GM18511 (cell line): ENCODE measurements around the gene TACSTD2.
A peak's percentile ranks its signal among the peaks of the same experiment; 100 is the strongest.
"Not testable (repeated sequence)": the region's sequence is repeated elsewhere in the genome, so short reads cannot be mapped to it uniquely, and the experiment has no call there.

Experiments used
- ATAC-seq: cut with Tn5 transposase; IDR thresholded peaks from one replicate; pipeline ENCODE4 v1.9.1; 2021; ENCODE audit warnings: mild to moderate bottlenecking, moderate library complexity; ENCODE audit not compliant: unreplicated experiment

The TACSTD2 gene

DNA sequence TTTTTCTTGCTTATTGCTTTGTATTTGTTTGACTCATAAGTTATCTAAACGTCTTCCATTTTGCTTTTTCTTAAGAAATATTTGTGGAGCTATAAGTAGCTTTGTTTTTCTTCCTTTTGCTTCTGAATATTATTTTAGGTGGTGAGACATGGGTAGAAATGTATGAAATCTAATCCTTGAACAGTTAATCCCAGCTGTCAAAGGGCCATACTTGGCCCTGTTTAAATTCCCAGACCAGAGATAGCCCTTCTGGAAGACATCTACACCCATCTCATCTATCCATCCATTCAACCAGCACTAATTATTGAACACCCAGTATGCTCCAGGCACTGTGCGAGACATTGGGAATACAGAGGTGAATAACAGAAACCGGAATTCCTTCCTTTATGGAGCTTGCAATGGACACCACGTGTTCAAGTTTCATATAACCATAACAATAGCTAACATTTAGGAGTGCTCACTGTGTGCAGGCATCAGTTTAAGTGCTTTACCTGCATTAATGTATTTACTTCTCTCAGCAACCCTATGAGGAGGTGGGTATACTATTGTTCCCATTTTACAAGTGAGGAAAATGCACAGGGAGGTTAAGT lies 8.7 kb downstream of the TACSTD2 start:
- ATAC-seq: no peak

DNA sequence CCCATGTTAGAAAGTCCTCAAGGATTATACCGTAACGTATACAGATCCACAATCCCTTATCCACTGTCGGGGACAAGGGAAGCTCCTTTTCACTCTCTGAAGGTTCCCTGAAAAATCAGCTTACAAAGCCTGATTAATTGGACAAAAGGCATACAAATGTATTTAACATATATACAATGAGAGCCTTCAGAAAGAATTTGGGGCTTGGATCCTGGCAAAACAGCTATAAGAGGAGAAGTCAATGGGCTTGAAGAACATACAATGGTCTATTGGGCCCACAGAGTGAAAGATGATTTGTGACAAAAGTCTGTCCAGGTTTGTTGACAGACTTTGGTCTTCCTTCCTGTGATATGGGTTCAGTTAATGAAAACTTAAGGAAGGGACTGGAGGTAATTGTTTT lies 10.7 kb downstream of the TACSTD2 start:
- no peak for ATAC-seq

DNA sequence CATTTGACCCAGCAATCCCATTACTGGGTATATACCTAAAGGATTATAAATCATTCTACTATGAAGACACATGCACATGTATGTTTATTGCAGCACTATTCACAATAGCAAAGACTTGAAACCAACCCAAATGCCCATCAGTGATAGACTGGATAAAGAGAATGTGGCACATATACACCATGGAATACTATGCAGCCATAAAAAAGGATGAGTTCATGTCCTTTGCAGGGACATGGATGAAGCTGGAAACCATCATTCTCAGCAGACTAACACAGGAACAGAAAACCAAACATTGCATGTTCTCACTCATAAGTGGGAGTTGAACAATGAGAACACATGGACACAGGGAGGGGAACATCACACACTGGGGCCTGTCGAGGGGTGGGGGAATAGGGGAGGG lies 13.3 kb downstream of the TACSTD2 start:
- ATAC-seq: not testable (repeated sequence)

DNA sequence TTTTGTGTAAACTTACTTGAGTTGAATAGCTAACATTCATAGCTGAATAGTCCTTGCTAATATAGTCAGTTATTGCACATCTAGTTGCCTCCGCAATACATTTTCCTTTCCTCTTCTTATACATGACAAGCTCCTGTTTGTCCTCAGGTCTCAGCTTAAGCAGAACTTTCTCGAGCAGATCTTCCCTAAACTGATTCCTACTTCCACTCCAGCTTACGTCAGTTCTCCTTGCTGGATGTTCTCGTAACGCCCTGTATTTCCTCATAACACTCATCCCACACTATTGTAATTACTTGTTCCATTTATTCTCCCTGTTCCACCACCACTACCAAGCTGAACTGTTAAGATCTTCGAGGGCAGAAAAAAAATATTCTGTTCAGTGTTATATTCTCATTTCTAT lies 15.4 kb downstream of the TACSTD2 start:
- ATAC-seq: no peak

- no peak for ATAC-seq
Measured at GRCh38 chr1:58555393-58555792, 21.7 kb downstream of the TACSTD2 start.

DNA sequence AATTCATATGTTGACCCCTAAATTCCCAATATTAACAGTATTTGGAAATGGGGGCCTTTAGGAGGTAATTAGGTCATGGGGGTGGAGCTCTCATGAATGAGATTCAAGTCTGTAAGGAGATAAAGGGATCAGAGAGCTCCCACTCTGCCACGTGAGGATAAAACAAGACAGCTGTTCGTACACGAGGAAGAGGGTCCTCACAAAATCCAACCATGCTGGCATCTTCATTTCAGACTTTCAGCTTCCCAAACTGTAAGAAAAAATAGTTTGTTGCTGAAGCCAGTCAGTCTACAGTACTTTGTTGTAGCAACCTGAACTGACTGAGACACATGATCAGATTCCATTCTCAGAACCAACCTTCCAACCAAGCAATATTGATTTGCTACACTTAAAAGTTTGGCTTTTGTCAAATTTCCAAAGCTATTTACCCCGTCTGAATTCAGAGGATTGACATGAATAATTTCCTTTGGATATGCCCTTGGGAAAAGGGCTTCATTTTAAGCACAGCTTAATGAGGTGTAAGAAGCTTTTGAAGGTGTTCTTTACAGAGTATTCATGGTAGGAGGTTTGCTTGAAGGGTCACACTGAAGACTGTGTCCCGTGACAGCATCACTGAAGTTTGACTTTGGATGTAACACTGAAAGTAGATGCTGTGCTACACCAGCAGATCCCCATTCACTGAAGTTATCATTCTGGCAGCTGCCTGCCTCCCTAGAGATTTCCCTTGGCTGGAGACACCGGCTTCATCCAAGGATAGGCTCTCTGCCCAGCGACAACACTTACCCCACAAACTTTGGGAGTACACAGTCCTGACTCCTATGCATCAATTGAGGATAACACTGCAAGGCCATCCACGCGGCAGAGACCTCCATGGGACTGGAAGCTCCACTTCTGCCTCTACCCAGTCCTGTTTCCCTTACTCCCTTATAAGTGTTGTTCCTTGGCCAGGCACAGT lies 25.6 kb downstream of the TACSTD2 start:
- ATAC-seq: no peak

DNA sequence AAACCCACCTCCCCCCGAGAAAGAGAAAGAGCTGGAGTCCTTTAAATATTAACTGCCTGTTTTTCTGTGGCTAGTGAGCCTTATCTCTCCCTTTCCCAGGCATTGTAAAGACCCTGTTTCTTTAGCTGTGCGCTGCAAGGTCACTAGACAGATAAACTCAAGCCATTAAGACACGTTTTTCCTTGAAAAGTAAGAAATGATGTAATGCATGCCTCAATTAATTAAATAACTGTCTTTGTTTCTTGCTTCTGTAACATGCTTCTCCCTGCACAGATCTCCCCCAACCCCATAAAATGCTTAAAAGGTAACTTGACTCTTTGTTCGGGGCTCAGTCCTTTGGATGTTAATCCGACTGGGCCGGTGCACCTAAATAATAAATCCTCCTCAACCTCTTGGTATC lies 27.8 kb downstream of the TACSTD2 start:
- not testable (repeated sequence) for ATAC-seq

GRCh38 chr1:58548371-58548770 lies 28.7 kb downstream of the TACSTD2 start:
- ATAC-seq: no peak

DNA sequence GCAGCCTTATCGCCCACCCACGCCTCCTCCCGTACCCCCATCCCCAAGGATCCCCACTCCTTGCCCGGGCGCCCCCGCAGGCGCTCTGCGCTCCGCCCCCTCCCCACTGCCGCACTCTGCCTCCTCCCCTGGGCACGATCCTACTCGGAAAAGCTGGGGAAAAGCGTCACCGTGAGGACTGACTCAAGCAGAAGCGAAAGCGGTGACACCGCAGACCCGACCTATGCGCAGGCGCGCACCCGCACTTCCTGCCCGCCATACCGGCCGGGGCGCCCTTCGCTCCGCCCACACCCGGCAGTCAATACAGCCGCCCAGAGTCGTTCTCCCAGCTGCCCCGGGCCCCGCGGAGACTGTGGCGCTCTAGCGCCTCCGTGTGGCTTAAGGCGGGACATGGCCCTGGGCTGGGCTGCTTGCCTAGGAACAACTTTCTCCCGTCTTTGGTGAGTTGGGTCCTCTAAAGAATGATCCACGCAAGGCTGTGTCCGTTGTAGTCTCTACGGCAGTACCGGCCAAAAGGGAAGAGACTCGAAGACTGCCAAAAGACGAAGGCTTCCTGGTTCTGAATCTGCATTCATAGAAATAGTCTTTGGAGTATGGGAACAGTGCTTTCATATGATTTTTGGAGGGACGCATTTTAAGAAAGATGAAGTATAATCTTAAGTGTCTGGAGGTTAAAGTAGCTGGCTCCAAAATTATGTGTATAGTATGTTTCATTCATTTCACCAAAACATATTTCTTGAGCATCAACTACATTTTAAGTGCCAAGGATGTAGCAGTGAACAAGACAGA lies 30.3 kb downstream of the TACSTD2 start, which contains the start of gene OMA1:
OMA1 (minus strand) TSS at position 207 of the 789 bp plus-strand sequence. CDS start 7,432 bp downstream, outside the sequence.
- peak; percentile 96 for ATAC-seq

DNA sequence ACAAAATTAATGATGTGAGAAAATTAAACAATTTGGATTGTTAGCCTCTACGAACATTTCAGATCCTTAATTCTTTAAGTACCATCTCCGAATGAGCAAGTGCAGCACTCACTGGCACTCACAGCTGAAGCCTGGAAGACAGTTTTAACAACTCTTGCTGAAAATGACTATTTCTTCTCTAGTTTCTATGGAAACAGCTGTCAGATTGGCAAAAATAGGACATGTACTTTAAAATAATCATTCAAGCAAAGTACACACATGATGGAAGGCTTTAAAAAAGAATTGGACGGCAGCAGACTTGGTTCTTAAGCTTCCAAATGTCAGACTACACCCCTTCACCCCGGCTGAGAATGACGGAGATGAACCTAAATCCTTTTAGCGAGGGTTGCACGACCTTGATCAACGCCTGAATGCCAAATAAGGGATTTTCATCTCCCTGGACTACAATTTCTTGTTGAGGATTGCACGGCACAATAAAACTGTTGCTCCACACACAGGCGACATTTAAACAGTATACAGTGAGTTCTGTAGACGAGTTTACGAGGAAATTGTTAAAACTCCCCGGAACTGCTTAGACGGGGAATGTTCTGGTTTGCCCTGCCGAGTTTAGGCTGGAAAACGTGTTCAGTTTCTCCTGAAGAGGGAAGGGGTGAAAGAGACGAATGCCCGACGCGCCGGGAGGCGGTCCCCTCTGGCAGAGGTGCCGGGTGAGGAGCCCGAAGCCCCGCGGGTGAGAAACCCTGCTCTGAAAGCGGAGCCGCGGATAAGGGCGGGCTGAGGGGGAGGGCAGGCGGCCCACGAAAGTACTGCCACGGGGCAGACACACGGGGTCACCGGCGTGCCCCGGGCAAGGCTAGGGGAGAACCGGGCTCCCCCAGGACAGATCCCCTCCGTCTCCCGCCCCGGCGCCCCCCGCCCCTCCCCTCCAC lies 31.2 kb downstream of the TACSTD2 start:
- peak; percentile 65 for ATAC-seq

GRCh38 chr1:58543260-58543659 lies 33.8 kb downstream of the TACSTD2 start:
- ATAC-seq: no peak

GRCh38 chr1:58539553-58539952 lies 37.5 kb downstream of the TACSTD2 start:
- no peak for ATAC-seq

GRCh38 chr1:58538821-58539220 lies 38.2 kb downstream of the TACSTD2 start:
- no peak for ATAC-seq

DNA sequence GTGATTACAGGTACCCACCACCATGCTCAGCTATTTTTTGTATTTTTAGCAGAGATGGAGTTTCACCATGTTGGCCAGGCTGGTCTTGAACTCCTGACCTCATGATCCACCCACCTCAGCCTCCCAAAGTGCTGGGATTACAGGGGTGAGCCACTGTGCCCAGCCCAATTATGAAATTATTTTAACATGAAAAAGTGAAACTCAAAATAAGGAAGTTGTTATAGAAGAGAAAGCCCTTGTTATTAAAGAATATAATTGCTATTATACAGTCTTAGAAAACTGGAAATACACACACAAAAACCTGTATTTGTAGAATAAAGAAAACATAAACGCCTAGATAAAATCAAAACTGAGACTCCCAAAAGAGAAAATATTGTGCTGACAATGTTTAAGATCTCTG lies 45.2 kb downstream of the TACSTD2 start:
- not testable (repeated sequence) for ATAC-seq

DNA sequence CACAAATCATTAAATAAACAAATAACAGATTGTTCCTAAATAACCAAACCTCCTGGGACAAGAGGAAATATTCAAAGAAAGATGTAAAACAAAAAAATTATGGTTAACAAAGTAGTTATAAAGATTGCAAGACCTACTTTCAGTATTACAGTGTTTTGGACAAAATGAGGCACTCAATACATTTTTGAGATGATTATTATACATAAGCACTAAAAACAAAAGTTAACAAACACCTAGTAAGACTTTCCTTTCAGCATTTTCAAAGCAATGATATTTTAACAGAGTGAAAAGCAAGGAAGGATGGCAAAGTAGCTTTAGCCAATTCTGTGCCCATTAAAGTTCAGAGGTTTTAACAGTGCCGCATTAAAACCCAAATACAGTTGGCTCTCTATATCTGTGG lies 47.8 kb downstream of the TACSTD2 start:
- ATAC-seq: no peak

- no peak for ATAC-seq
Measured at GRCh38 chr1:58528518-58528917, 48.5 kb downstream of the TACSTD2 start.
